ENCODE measurements around the gene YEATS4. TPM values are rescaled to one million over a fixed set of nuclear protein-coding genes. Genes with fewer than 3 reads are reported as not detected.
"Not testable (repeated sequence)": the region's sequence is repeated elsewhere in the genome, so short reads cannot be mapped to it uniquely, and the experiment has no call there.

The YEATS4 gene
- total RNA-seq (2014; rRNA removed; shearing (Covaris generic)) = 37.8 and 60.3 TPM in 2 replicates

GRCh38 chr12:69359531-69360347 lies at the start of gene YEATS4:
TSS of gene YEATS4 (plus strand) at chr12:69359743. CDS start at chr12:69359973, 230 bp downstream.
- in situ Hi-C loops (cut with HindIII; ENCODE audit: low sequenced_read_pairs) = no loop called here
- peak; percentile 89 for DNase-seq (ENCODE audit: low spot score)

DNA sequence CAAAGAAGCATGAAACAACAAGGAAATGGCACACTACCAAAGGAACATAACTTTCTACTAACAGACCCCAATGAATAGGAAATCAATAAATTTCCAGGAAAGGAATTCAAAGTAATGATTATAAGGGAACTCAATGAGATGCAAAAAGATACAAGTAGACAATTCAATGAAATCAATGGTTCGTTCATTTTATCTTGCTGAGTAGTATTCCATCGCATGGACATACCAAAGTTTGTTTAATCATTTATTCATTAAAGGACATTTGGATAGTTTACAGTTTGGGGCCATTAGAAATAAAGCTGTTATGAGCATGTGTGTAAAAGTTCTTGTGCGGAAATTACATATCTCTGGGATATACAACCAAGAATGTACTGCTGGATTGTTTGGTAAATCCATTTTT lies 46.3 kb upstream of the YEATS4 start:
- no peak for DNase-seq (ENCODE audit: low spot score)
- in situ Hi-C loops (cut with HindIII; ENCODE audit: low sequenced_read_pairs) = no loop called here

DNA sequence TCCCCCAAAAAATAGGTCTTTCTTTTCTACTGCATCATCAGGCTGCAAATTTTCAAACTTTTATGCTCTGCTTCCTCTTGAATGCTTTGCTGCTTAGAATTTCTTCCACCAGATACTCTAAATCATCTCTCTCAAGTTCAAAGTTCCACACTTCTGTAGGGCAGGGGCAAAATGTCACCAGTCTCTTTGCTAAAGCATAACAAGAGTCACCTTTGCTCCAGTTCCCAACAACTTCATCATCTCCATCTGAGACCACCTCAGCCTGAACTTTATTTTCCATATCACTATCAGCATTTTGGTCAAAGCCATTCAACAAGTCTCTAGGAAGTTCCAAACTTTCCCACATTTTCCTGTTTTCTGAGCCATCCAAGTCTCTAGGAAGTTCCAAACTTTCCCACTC lies 42.8 kb upstream of the YEATS4 start:
- in situ Hi-C loops (cut with HindIII; ENCODE audit: low sequenced_read_pairs) = not testable (repeated sequence)

GRCh38 chr12:69317233-69317632 lies 42.3 kb upstream of the YEATS4 start:
- DNase-seq (ENCODE audit: low spot score); in situ Hi-C loops (cut with HindIII; ENCODE audit: low sequenced_read_pairs): not testable (repeated sequence)

More for the DNA sequence above, 42.8 kb upstream of the YEATS4 start:
- not testable (repeated sequence) for DNase-seq (ENCODE audit: low spot score)

GRCh38 chr12:69318225-69318624 lies 41.3 kb upstream of the YEATS4 start:
- DNase-seq (ENCODE audit: low spot score) = no peak
- in situ Hi-C loops (cut with HindIII; ENCODE audit: low sequenced_read_pairs) = no loop called here

- in situ Hi-C loops (cut with HindIII; ENCODE audit: low sequenced_read_pairs) = no loop called here
- DNase-seq (ENCODE audit: low spot score) = no peak
These were observed 38.2 kb upstream of the YEATS4 start for GRCh38 chr12:69321351-69321750.

DNA sequence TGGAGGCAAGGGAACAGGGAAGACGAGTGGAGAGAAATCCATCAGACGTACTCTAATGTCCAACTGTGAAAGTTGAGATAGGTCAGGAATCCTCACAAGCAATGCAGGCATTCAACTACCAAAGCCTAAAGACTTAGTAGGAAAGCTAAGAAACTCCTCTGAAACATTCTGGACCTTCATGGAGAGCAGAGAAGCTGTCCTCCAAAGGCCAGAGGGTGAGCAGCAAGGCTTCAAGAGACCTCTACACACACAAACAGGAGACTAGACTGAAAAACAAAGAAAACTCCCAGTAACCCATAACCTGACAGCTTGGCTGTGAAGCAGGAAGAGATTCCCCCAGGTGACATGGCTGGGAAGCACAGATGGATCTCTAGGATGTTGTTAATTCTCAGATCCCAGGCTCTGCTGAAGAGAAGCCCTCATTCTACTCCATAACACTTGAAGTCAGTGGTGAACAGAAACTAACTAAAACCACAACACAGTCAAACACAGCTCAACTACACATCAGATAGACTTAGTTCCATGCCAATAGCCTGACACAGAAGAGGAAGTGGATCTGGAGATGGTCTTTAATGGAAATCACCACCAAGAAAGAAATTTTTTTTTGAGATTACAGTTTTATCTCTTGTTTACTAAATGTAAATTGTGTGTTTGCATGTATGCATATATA lies 34.6 kb upstream of the YEATS4 start:
- in situ Hi-C loops (cut with HindIII; ENCODE audit: low sequenced_read_pairs) = no loop called here

GRCh38 chr12:69328426-69328825 lies 31.1 kb upstream of the YEATS4 start:
- no peak for DNase-seq (ENCODE audit: low spot score)
- in situ Hi-C loops (cut with HindIII; ENCODE audit: low sequenced_read_pairs) = no loop called here

More for the DNA sequence above, 34.6 kb upstream of the YEATS4 start:
- no peak for DNase-seq (ENCODE audit: low spot score)

GRCh38 chr12:69329669-69330428 lies 29.7 kb upstream of the YEATS4 start:
- in situ Hi-C loops (cut with HindIII; ENCODE audit: low sequenced_read_pairs) = no loop called here
- DNase-seq (ENCODE audit: low spot score) = no peak

DNA sequence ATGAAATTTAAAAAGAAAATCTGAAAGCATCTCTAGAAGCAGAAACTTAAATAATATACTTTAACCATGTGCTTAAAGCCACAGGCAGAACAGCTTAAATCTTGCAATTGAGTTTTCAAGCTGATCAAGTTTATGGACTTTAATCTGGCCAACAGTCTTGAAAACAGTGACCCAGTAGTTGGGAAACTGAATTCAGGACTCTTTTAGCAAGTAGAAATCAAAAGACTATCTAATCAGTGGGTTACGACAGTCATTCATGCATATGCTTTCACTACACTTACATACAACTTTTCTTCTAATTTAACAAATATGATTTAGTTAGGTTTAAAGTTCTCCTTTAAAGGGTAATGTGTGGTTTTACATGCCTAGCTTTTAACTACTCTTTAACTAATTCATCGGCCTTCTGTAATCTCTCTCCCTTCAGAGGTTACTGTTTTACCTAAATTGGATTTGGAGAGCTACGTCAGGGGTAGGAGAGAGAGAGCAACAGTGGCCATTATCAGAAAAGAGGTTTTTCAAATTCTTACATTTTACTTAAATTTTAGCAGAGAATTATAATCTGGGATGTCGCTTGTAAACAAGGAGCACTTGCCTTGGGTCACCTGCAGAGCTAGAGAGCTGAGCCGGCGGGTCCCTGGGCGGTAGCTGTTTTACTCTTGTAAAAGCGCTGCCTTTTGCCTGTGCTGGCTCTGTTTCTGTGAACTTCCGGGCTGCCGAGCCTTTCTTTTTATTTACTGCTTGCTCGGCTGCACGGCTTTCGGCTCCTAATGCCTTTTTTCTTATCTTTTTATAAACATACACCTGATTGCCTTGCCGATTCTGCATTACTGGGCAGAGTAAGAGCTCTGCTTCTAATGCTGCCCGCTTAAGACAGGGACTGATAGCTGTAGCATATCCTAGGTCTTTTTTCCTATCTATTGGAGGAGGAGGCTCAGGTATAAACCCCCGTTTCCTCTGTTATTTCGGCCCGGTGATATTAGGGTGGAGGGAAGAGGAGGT lies 28.8 kb upstream of the YEATS4 start:
- peak; percentile 45 for DNase-seq (ENCODE audit: low spot score)
- in situ Hi-C loops (cut with HindIII; ENCODE audit: low sequenced_read_pairs) = no loop called here

- in situ Hi-C loops (cut with HindIII; ENCODE audit: low sequenced_read_pairs) = no loop called here
These were observed 28.0 kb upstream of the YEATS4 start for GRCh38 chr12:69331519-69331908.

DNA sequence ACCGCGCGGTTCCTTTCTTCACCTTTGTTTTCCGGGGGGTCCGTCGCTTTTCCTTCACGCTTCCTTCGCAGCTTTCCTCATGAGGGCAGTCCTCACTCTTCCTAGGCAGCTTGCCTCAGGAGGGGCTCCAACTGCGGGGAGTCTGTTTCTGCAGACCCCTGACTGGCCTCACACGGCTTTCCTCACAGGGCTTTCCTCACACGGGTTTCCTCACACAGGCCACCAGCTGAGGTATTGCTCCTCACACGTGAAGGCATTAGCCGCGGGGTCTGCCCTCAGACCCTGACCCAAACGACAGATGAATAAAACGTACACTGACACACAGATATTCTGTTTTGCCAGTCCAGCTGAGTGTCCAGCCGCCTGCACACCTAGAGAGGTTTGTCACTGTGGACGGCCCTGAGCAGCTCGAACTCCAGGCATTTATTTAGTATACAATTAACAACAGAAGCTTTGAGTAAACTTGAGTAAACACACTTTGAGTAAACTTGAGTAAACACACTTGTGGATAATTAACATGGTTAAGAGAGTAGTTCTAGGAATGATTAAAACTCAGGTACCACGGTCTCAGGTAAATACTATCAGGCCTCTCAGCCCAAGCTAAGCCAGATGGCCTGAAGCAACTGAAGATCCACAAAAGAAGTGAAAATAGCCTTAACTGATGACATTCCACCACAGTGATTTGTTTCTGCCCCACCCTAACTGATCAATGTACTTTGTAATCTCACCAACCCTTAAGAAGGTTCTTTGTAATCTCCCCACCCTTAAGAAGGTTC lies 27.4 kb upstream of the YEATS4 start:
- no peak for DNase-seq (ENCODE audit: low spot score)
- in situ Hi-C loops (cut with HindIII; ENCODE audit: low sequenced_read_pairs) = no loop called here

More at GRCh38 chr12:69331519-69331908, 28.0 kb upstream of the YEATS4 start:
- DNase-seq (ENCODE audit: low spot score) = no peak

- no peak for DNase-seq (ENCODE audit: low spot score)
- in situ Hi-C loops (cut with HindIII; ENCODE audit: low sequenced_read_pairs) = no loop called here
These were observed 26.7 kb upstream of the YEATS4 start for GRCh38 chr12:69332815-69333358.

DNA sequence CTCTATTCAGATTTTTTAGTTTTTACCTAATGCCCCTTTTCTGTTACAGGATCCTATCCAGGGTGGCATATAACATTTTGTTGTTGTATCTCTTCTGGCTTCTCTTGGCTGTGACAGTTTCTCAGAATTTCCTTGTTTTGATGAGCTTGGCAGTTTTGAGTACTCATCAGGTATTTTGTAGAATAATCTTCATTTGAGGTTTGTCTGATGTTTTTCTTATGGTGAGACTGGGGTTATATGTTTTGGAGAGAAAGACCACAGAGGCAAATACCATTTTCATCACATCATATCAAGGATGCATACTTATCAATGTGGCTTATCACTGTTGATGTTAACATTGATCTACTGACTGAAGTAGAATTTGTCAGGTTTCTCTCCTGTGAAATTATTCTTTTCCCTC lies 25.4 kb upstream of the YEATS4 start:
- no peak for DNase-seq (ENCODE audit: low spot score)
- in situ Hi-C loops (cut with HindIII; ENCODE audit: low sequenced_read_pairs) = no loop called here

DNA sequence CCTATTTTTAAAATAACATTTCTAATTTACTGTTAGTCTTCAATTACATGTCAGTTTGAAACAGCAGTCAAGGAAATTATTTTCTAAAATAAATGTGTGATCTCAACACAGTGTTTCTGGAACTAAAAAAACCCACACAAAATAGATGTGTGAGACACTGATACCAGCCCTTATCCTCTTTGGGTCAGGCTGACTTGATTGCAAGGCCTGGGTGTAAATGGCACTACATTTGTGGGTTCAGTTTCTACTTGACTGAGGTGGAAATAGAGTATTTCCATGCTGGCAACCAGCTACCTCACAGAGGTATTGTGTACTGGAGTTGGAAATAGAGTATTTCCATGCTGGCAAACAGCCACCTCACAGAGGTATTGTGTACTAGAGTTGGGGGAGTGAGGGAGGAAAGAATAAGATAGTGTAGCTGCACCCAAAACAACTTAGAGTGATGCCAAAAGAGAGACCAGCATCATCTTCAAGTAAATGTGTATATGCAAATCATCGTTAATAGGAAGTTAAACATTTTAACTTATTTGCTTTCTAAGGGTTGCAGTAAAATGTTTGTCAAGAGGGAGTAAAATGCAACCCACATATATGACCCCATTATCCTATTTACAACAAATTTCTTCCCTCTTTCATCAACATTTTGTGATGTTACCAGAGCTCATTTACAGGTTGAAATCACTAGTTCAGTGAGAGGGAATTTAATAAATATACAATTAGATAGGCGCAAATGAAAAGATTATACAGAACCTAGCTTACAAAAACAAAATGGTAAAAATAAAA lies 22.0 kb upstream of the YEATS4 start:
- in situ Hi-C loops (cut with HindIII; ENCODE audit: low sequenced_read_pairs) = no loop called here
- no peak for DNase-seq (ENCODE audit: low spot score)

- in situ Hi-C loops (cut with HindIII; ENCODE audit: low sequenced_read_pairs) = no loop called here
- no peak for DNase-seq (ENCODE audit: low spot score)
These were observed 21.3 kb upstream of the YEATS4 start for GRCh38 chr12:69338120-69338859.
